GM12875 (cell line): ENCODE results near the gene ADAM10.

ENCODE experiments used
- H3K4me3 ChIP-seq: one replicate; pipeline ENCODE4 v1.5.1; 2011; ENCODE audit warnings: low read depth, low read length, control low read depth
- CTCF ChIP-seq: IDR thresholded peaks from 2 replicates; pipeline ENCODE4 v1.5.1; 2011; ENCODE audit warnings: low read depth, mild to moderate bottlenecking, control low read depth, inconsistent platforms, low read length, moderate library complexity, borderline replicate concordance; ENCODE audit not compliant: insufficient read depth

The ADAM10 gene

GRCh38 chr15:58689646-58690045 is 59.9 kb downstream of the ADAM10 start:
- no peak overlapping the region for H3K4me3 ChIP-seq
- TF ChIP-seq CTCF = no peak

GRCh38 chr15:58686286-58686685 is 63.2 kb downstream of the ADAM10 start:
- no peak overlapping the region for H3K4me3 ChIP-seq
- TF ChIP-seq CTCF = no peak

- no peak for TF ChIP-seq CTCF
- no peak overlapping the region for H3K4me3 ChIP-seq
These were observed 64.8 kb downstream of the ADAM10 start for GRCh38 chr15:58684751-58685150.

GRCh38 chr15:58684036-58684710 is 65.3 kb downstream of the ADAM10 start:
- TF ChIP-seq CTCF = no peak

GRCh38 chr15:58682234-58682633 is 67.3 kb downstream of the ADAM10 start:
- H3K4me3 ChIP-seq = no peak overlapping the region
- no peak for TF ChIP-seq CTCF

More at GRCh38 chr15:58684036-58684710, 65.3 kb downstream of the ADAM10 start:
- no peak overlapping the region for H3K4me3 ChIP-seq

GRCh38 chr15:58678683-58679082 is 70.8 kb downstream of the ADAM10 start:
- no peak overlapping the region for H3K4me3 ChIP-seq
- no peak for TF ChIP-seq CTCF

GRCh38 chr15:58677426-58677825 is 72.1 kb downstream of the ADAM10 start:
- no peak for TF ChIP-seq CTCF
- no peak overlapping the region for H3K4me3 ChIP-seq
